Panc1 (cell line): ENCODE measurements around the gene PTCD2. TPM values are rescaled to one million over a fixed set of nuclear protein-coding genes. Genes with fewer than 3 reads are reported as not detected.

Experiments used
- ATAC-seq: fragments of 200-7000 bp; cut with Tn5 transposase; 2 replicates; pipeline ENCODE4 v1.9.1; 2020; ENCODE audit warnings: mild to moderate bottlenecking, moderate library complexity
- BruUV-seq: library from RNA; stranded (reverse); fragments of 400-500 nt; replicated peaks from 2 replicates; lab custom pipeline; 2021; lab: Mats Ljungman, UMichigan
- CTCF ChIA-PET: fragments of 300-600 bp; sonication (Branson Sonifier 250); formaldehyde crosslinking; loops from one replicate; lab custom pipeline; 2022; ENCODE audit warnings: antibody characterized with exemption; lab: Charles Lee
- POLR2A ChIA-PET: fragments of 300-600 bp; sonication (Branson Sonifier 250); formaldehyde crosslinking; loops from one replicate; lab custom pipeline; 2022; ENCODE audit warnings: antibody characterized with exemption; lab: Charles Lee
- DNase-seq: peaks from one replicate; pipeline ENCODE4 v3.0.0-alpha.2; 2010; ENCODE audit warnings: low read depth, low spot score
- H3K27ac ChIP-seq: 2 replicates; pipeline ENCODE4 v1.5.1; 2011; ENCODE audit warnings: mild to moderate bottlenecking, low read length, inconsistent platforms
- H3K27me3 ChIP-seq: fragments of 200-500 bp; sonication (Bioruptor generic); 2 replicates; pipeline ENCODE4 v1.6.0; 2014; ENCODE audit warnings: low read length, inconsistent platforms; ENCODE audit not compliant: control insufficient read depth, insufficient read depth
- H3K36me3 ChIP-seq: fragments of 200-500 bp; sonication (Bioruptor generic); 2 replicates; pipeline ENCODE4 v1.5.1; 2014; ENCODE audit warnings: inconsistent platforms, mild to moderate bottlenecking, low read length, moderate library complexity; ENCODE audit not compliant: control insufficient read depth, insufficient read depth
- H3K4me1 ChIP-seq: 2 replicates; pipeline ENCODE4 v1.5.1; 2011; ENCODE audit warnings: inconsistent platforms, mild to moderate bottlenecking, low read length, moderate library complexity; ENCODE audit not compliant: control insufficient read depth, insufficient read depth
- H3K4me3 ChIP-seq, 2 experiments: 2 replicates each; pipeline ENCODE4 v1.5.1; 2011 to 2012; ENCODE audit warnings: low read depth in 2 of 2, low read length in 2 of 2, mild to moderate bottlenecking in 2 of 2, inconsistent platforms in 1 of 2, moderate library complexity in 1 of 2
- H3K9me3 ChIP-seq: fragments of 200-500 bp; sonication (Bioruptor generic); 2 replicates; pipeline ENCODE4 v1.5.1; 2014; ENCODE audit warnings: low read depth, mild to moderate bottlenecking, inconsistent platforms, low read length, moderate library complexity; ENCODE audit not compliant: control insufficient read depth, insufficient read depth
- CTCF ChIP-seq: fragments of 450-650 bp; IDR thresholded peaks from 2 replicates; pipeline ENCODE4 v1.5.1; 2017; ENCODE audit warnings: mild to moderate bottlenecking
- POLR2AphosphoS5 ChIP-seq: IDR thresholded peaks from 2 replicates; pipeline ENCODE4 v1.6.1; 2012; ENCODE audit warnings: mild to moderate bottlenecking, low read depth, low read length, moderate library complexity
- REST ChIP-seq, 2 experiments: IDR thresholded peaks; 2 replicates each; pipeline ENCODE4 v1.6.1; 2011 to 2012; ENCODE audit warnings: low read depth in 2 of 2, control low read depth in 1 of 2, low read length in 1 of 2, mild to moderate bottlenecking in 1 of 2, moderate library complexity in 1 of 2; ENCODE audit not compliant: insufficient read depth in 1 of 2
- SIN3A ChIP-seq: IDR thresholded peaks from 2 replicates; pipeline ENCODE4 v1.6.1; 2012; ENCODE audit warnings: low read depth, mild to moderate bottlenecking, low read length, moderate library complexity, borderline replicate concordance; ENCODE audit not compliant: insufficient read depth
- TCF7L2 ChIP-seq: IDR thresholded peaks from 2 replicates; pipeline ENCODE4 v1.6.1; 2011; ENCODE audit warnings: mild to moderate bottlenecking, low read depth, low read length, inconsistent platforms
- in situ Hi-C: cut with HindIII; loops from 2 replicates; pipeline ENCODE4 v1.10.0; 2016; ENCODE audit warnings: low sequenced_read_pairs, low pct_unique_long_range_greater_than_20kb
- intact Hi-C: fragments of 100-400 bp; cut with micrococcal nuclease; formaldehyde crosslinking; loops from one replicate; pipeline ENCODE4 v1.10.0; 2022; ENCODE audit not compliant: unreplicated experiment
- total RNA-seq: library from RNA; stranded (reverse); gene quantifications from one replicate; pipeline ENCODE4 v1.2.1, GENCODE V29; 2021; ENCODE audit not compliant: unreplicated experiment

Gene PTCD2
- total RNA-seq, 1 experiment from 2014 or later, result 13.0 TPM

GRCh38 chr5:72288924-72289323 is 31.2 kb upstream of the PTCD2 start:
- ChIA-PET CTCF (interaction anchor here (0.7 kb wide), 2 partner anchors 13 to 63 kb away, joined by 3 to 4 read pairs; no protein-coding TSS in a partner anchor), POLR2A (interaction anchor here (0.5 to 0.9 kb wide), 2 partner anchors 15 to 18 kb away, joined by 3 to 8 read pairs; no protein-coding TSS in a partner anchor)
- in situ Hi-C loops (no loop called here), intact Hi-C loops (no loop called here)
- Histone ChIP-seq H3K9me3 (no peaks in the 10 kb centered on the region), H3K4me3 (no peak overlapping the region), H3K27ac (no peak overlapping the region), H3K27me3 (no peaks in the 10 kb centered on the region), H3K36me3 (peaks cover 9% of the 10 kb centered on the region), H3K4me1 (no peaks in the 10 kb centered on the region)
- ATAC-seq, result no peak
- no peak for DNase-seq
- BruUV-seq, result no TSS peak
- TF ChIP-seq SIN3A (no peak), TCF7L2 (no peak), CTCF (no peak), REST (IDR thresholded peaks at IDR 0.05; ENCODE audit: insufficient read depth in 1 of 2, low read depth in 2 of 2, low read length in 1 of 2) (no peak), POLR2AphosphoS5 (no peak)

- no TSS peak for BruUV-seq
- in situ Hi-C loops, result no loop called here
- intact Hi-C loops, result no loop called here
Measured at GRCh38 chr5:72290356-72291133, 29.6 kb upstream of the PTCD2 start.

More at GRCh38 chr5:72290356-72291133, 29.6 kb upstream of the PTCD2 start:
- DNase-seq, result no peak
- Histone ChIP-seq H3K4me1 (no peaks in the 10 kb centered on the region), H3K27me3 (no peaks in the 10 kb centered on the region), H3K27ac (no peak overlapping the region), H3K9me3 (no peaks in the 10 kb centered on the region), H3K4me3 (no peak overlapping the region), H3K36me3 (peaks cover 13% of the 10 kb centered on the region)
- ChIA-PET CTCF (no interaction called here), POLR2A (no interaction called here)
- ATAC-seq, result no peak
- TF ChIP-seq POLR2AphosphoS5 (no peak), CTCF (no peak), REST (IDR thresholded peaks at IDR 0.05; ENCODE audit: insufficient read depth in 1 of 2, low read depth in 2 of 2, low read length in 1 of 2) (no peak), SIN3A (no peak), TCF7L2 (no peak)
